NCI-H460 (cell line): ENCODE measurements around the gene VPS33B. TPM values are rescaled to one million over a fixed set of nuclear protein-coding genes. Genes with fewer than 3 reads are reported as not detected.
"Not testable (repeated sequence)": the region's sequence is repeated elsewhere in the genome, so short reads cannot be mapped to it uniquely, and the experiment has no call there.

Experiments
- DNase-seq: peaks from one replicate; pipeline ENCODE4 v3.0.0-alpha.2; 2016; ENCODE audit warnings: low read depth; ENCODE audit errors: extremely low read depth
- polyA plus RNA-seq: library from polyadenylated mRNA; depleted of rRNA; stranded (reverse); fragments of >200 nt; gene quantifications from 2 replicates; pipeline ENCODE4 v1.2.3, GENCODE V29; 2014; cell fraction: nucleus; rRNA removed
- total RNA-seq: library from RNA; depleted of rRNA; stranded (reverse); fragments of >200 nt; shearing (Covaris generic); gene quantifications from 2 replicates; pipeline ENCODE4 v1.2.3, GENCODE V29; 2014; rRNA removed

The VPS33B gene
- total RNA-seq, result 9.8 and 10.4 TPM in 2 replicates
- polyA plus RNA-seq, result 8.0 and 8.9 TPM in 2 replicates

DNA sequence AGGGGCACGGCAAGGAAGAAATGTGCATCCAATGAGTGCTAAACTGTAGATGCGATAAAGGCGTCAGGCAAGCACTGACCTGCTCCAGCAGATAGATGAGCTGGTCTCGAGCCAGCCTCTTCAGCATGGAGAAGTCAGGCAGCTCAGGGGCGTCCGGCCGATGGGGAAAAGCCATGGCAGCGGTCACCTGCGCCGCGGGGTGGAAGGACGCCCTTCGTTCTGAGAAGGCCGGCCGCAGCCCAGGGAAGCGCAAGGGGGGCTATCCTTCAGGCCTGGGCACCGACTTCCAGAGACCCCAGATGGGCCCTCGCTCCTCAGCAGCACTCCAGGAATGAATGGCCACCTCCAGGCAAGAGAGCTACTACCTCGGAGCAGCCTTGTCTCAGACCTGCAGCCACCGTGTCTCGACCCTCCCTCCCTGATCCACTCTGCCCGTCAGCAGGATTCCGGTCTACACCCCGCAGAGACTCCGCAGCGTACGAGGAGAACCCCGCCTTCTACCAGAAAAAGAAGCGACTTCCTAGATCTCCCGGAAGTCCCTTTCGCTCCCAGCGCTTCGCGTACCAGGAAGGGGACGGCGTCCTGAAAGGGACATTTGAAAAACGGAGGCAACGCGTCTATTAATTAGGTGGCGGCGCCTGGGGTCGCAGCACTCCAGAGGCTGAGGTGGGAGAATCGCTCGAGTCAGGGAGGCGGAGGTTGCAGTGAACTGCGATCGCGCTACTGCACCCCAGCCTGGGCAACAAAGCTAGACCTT lies at the start of gene VPS33B:
TSS of gene VPS33B (minus strand) at position 520 of the 757 bp plus-strand sequence. CDS start at position 175, 345 bp downstream.
- DNase-seq, result peak; percentile 80

GRCh38 chr15:91072161-91072560 lies 49.8 kb upstream of the VPS33B start:
- DNase-seq, result no peak

GRCh38 chr15:91070872-91071271 lies 48.5 kb upstream of the VPS33B start:
- DNase-seq, result no peak

- DNase-seq, result no peak
Measured at GRCh38 chr15:91068966-91069365, 46.6 kb upstream of the VPS33B start.

DNA sequence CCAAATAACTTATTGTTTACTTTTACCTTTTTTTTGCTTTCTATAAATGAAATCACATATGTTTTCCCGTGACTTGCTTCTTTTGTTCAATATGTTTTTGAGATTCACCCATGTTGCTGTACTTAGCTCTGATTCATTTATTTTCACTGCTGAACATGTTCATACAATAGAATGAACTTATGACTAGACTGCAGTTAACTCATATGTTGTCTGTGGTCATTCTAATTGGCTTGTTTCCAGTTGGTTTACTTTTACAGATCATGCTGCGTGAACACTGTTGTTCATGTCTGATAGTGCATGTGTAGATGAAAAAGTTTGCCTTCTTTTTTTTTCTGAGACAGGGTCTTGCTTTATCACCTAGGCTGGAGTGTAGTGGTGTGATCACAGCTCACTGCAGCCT lies 46.0 kb upstream of the VPS33B start:
- DNase-seq, result no peak

DNA sequence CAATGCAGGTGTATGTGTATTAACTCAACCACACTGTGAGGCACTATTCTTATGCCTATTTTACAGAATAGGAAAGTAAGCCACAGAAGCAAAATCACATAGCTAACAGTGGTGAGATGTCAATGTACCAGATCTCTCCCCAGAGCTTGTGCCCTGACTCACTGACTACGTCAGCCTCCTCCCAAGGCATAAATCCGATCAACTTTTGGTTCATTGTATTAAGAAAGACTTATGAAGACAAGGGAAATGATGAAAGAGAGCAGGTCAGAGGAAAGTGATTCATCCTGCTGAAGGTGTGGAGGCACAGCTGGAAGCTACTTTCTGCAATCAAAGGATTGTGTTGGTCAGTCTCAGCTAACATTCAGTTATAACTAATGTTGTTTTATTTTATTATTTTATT lies 44.6 kb upstream of the VPS33B start:
- no peak for DNase-seq

DNA sequence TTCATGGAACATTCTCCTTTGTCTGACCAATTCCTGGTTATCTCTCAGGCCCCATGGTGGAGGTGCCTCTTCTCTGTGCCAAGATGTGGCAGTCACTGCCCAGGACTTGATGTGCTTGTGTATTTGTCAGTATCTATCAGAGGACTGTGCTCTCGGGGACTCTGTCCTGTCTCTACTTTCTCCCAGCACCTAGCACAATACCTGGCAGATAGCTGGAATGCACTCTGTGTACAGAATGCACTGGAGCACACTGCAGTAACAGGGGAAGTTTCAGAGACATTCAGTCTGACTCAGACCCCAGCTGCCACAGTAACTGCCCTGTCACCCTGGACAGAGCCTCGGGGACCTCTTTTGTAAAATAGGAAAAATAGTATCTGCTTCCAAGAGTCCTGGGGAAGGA lies 43.1 kb upstream of the VPS33B start:
- no peak for DNase-seq

- DNase-seq, result no peak
Measured at GRCh38 chr15:91061997-91062396, 39.6 kb upstream of the VPS33B start.

- DNase-seq, result no peak
Measured at GRCh38 chr15:91061230-91061629, 38.8 kb upstream of the VPS33B start.

DNA sequence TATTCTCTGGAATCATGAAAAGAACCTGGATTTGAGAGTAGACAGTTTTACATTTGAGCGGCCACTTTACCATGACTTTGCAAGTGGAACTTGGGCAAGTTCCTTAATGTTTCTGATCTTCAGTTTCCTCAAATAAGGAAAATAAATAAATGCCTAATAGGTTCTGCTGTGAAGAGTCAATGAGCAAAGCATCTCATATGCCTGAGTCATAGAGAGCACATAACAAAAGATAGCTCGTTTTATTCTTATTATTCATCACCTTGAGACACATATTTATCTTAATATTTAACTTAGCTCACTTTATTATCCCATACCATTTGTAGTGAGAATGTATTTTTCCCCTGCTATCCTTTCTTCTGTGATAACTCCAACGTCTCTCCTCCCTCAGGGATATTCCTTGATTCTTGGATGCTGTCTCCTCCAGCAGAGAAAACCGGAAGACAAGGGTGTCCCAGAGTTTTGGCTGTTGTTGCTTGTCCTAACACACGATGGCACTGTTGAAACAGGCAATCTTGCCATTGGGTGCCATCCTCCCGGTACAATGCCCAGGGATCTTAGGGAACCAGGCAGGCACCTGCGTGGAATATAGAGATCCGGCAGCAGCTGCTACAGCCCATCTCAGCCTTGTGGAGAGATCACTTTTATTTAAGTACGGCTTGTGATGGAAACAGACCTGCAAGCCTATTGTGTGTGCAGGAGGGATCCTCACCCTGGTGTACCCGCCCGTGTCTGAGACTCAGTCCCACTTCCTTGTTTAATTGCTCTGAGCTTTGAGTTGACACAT lies 33.3 kb upstream of the VPS33B start:
- peak; percentile 70 for DNase-seq

DNA sequence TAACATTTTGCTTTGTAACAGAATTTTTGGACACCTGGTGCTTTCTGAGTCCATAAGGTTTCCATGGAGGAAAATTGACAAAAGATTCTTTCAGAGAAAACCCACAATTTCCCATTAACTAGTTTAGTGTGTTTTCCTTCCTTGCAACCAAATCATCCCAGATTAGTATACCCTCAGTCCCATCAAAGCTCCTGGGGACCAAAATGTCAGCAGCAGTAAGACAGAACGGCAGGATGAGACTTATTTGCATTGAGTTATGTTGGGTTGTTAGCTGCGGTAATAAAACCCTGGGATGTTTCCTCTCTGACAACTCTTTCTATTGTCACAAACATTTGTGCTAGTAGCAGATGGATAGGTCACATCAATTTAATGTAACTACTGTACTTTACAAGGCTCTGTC lies 32.4 kb upstream of the VPS33B start:
- no peak for DNase-seq

GRCh38 chr15:91051248-91051647 lies 28.9 kb upstream of the VPS33B start:
- no peak for DNase-seq

DNA sequence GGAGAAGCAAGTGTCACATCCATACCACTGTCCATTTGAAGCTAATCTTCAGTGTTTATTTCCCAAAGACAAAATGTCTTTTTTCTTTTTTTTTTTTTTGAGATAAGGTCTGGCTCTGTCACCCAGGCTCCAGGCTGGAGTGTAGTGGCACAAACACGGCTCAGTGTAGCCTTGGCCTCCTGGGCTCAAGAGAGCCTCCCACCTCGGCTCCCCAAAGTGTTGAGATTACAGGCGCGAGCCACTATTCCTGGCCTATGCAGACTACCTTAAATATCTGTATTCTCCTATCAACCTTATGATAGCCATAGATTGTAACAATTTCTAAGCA lies 27.7 kb upstream of the VPS33B start:
- DNase-seq, result no peak

- DNase-seq, result peak; percentile 62
Measured at GRCh38 chr15:91049378-91050127, 27.2 kb upstream of the VPS33B start.

DNA sequence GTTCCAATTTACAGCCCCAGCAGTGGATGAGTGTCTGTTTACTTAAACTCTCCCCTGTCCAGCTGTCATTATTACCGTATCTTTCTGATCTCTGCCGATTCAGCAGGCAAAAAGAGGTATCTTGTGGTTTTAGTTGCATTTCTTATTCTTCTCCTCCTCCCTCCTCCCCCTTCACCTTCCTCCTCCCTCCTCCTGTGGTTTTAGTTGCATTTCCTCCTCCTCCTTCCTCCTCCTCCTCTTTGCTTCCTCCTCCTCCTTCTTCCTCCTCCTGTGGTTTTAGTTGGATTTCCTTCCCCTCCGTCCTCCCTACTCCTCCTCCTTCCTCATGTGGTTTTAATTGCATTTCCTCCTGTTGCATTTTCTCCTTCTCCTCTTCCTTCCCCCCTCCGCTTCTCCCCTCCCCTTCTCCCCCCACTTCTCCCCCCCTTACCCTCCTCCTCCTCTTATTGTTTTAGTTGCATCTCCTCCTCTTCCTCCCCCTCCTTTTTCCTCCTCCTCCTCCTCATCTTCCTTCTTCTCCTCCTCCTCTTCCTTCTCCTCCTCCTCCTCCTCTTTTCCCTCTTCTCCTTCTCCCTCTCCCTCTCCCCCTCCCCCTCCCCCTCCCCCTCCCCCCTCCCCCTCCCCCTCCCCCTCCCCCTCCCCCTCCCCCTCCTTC lies 25.3 kb upstream of the VPS33B start:
- DNase-seq, result no peak

DNA sequence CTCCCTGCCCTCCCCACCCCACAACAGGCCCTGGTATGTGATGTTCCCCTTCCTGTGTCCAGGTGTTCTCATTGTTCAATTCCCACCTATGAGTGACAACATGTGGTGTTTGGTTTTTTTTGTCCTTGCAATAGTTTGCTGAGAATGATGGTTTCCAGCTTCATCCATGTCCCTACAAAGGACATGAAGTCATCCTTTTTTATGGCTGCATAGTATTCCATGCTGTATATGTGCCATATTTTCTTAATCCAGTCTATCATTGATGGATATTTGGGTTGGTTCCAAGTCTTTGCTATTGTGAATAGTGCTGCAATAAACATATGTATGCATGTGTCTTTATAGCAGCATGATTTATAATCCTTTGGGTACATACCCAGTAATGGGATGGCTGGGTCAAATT lies 23.7 kb upstream of the VPS33B start:
- DNase-seq, result not testable (repeated sequence)

DNA sequence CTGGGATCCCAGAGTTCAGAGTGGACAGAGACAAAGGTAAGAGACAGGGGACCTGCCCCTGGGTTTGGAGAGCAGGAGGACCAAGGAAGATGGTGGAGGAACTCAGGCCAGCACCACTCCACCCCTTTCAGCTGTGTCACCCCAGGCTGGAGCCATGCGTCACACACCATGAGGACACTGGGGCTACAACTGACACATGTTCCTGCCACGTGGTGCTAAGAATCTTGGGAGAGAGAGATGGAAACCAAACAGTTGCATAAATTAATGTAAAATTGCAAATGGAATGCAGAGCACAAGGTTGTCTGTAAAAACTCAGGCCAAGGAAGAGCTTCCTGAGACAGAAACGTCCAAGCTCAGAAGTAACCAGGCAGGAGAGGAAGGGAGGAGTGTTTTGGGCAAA lies 22.7 kb upstream of the VPS33B start:
- DNase-seq, result no peak

DNA sequence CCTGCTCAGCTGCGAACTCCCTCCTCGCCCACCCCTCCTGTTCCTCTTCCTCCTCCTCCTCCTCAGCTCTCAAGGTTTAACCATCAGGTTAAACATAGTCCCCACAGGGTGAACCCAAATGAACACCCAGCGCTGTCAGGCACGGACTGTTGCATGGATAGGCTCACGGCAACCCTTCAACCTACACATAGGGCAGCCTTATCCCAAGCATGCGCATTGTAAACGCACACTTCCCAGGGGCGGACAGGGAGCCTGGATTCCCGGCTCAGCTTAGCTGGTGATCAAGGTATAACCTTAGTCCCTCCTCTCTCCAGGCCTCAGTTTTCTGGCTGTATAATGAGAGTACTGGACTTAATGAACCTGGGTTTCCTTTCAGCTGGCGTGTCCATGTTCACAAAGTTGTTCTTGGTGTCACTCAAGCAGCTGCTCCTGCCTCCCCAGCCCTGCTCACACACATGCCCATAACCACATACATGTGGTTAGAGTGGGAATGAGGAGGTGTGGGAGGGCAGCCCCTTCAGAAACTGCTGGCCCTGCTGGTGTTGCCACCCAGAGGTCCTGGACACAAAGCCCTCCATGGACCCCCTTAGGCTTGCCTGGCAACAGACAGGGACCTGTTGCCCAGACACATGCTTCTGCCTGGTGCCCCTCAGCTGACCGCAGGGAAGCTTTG lies 20.9 kb upstream of the VPS33B start:
- no peak for DNase-seq

GRCh38 chr15:91040856-91041255 lies 18.5 kb upstream of the VPS33B start:
- DNase-seq, result no peak

DNA sequence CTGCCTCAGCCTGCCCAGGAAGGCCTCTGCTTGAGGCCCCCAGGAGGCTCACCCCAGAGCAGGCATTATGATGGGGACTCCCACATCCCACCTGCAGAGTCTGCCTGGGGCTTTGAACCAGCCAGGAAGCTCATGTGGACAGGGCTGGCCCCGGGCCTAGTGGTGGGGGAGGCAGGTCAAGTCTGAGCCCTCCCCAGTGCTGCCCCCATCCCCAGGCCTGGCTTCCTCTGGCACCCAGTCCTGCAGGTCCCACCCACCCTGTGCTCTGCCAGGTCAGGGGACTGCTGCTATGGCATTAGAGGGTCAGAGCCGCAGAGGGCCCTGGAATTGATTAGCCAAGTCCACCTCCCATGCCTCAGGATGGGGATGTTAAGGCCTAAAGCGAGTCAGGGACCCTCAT lies 17.6 kb upstream of the VPS33B start:
- DNase-seq, result no peak
